Adrenal gland (tissue), 12 donors: ENCODE data around the gene HSD17B2. TPM values are rescaled to one million over a fixed set of nuclear protein-coding genes. Genes with fewer than 3 reads are reported as not detected.

Experiments used
- DNase-seq, 7 donors: peaks; one replicate each; pipeline ENCODE4 v3.0.0-alpha.2; 2019 to 2020
- H3K27ac ChIP-seq, 5 donors: fragments of 200-600 bp; sonication (generic) in 4 of 5; 1 replicate in 3 of 5; 2 replicates in 2 of 5; pipeline versions ENCODE4 v1.5.1 to v1.8.0; 2016 to 2020; ENCODE audit warnings: mild to moderate bottlenecking in 1 of 5
- H3K27me3 ChIP-seq: fragments of 200-600 bp; 2 replicates; pipeline ENCODE4 v1.8.0; 2021
- H3K36me3 ChIP-seq, 2 donors: fragments of 200-600 bp; replicated peaks in 1 of 2; 1 replicate in 1 of 2; 2 replicates in 1 of 2; pipeline versions ENCODE4 v1.5.1 to v1.8.0; 2018 to 2022
- H3K4me1 ChIP-seq, 2 donors: fragments of 200-600 bp; replicated peaks in 1 of 2; 1 replicate in 1 of 2; 2 replicates in 1 of 2; pipeline versions ENCODE4 v1.5.1 to v1.8.0; 2018 to 2021
- H3K4me3 ChIP-seq, 4 donors: fragments of 200-600 bp; sonication (generic) in 3 of 4; one replicate each; pipeline ENCODE4 v1.5.1; 2016 to 2018
- H3K9me3 ChIP-seq, 3 donors: fragments of 200-600 bp; sonication (generic) in 1 of 3; replicated peaks in 1 of 3; 1 replicate in 2 of 3; 2 replicates in 1 of 3; pipeline versions ENCODE4 v1.5.1 to v1.8.0; 2016 to 2021
- CTCF ChIP-seq, 6 experiments: fragments of 450-650 bp in 4 of 6; fragments of 200-600 bp in 2 of 6; sonication (generic) in 1 of 6; IDR thresholded peaks; 1 replicate in 5 of 6; 2 replicates in 1 of 6; pipeline versions ENCODE4 v1.5.1 to v1.8.0; 2016 to 2021; ENCODE audit warnings: antibody characterized with exemption in 6 of 6, mild to moderate bottlenecking in 2 of 6, moderate library complexity in 1 of 6
- POLR2A ChIP-seq, 2 donors: fragments of 450-650 bp; IDR thresholded peaks; one replicate each; pipeline ENCODE4 v1.6.1; 2017; ENCODE audit warnings: antibody characterized with exemption in 2 of 2, mild to moderate bottlenecking in 2 of 2, moderate library complexity in 1 of 2
- WGBS, 4 donors: extraction: QIAGEN DNeasy Blood & Tissue Kit in 2 of 4; methylation state at CpG; one replicate each; pipeline versions ENCODE4 v1.1.5 to v1.1.7; 2013 to 2017; 5-methylcytosine and 5-hydroxymethylcytosine counted together
- intact Hi-C, 2 donors: fragments of 100-400 bp; cut with DNase I; formaldehyde crosslinking; loops; one replicate each; pipeline versions ENCODE4 v1.14.1 to v1.15.0; 2022 to 2023
- polyA plus RNA-seq, 3 donors: library from polyadenylated mRNA; stranded (reverse); fragments of 200-250 nt in 2 of 3; fragments of 350-450 nt in 1 of 3; fragmentation: Illumina TruSeq in 1 of 3; extraction: RNeasy Lipid Tissue Mini Kit (QIAGEN cat#74804) in 1 of 3; gene quantifications; one replicate each; pipeline ENCODE4 v1.2.3, GENCODE V29; 2013 to 2014
- total RNA-seq, 9 donors: library from RNA; depleted of rRNA in 4 of 9; stranded (reverse); fragments of >200 nt in 4 of 9; fragments of 120-200 nt in 1 of 9; fragmentation: NEBNext Ultra II Directional in 1 of 9; extraction: Animal tissue kit (Norgen Biotek cat#: 25700) in 1 of 9; gene quantifications; one replicate each; pipeline versions ENCODE4 v1.1.0 to v1.2.4, GENCODE V29; 2013 to 2023
- donor health status: healthy with polysubstance abuse.
- donor health status: Bipolar disorder and iron deficiency.
- donor health status: DM: yes; HTN: yes; CAD: no.
- donor health status: DM: no; HTN: no; CAD: no.
- donor health status: DM: no; HTN: no; CAD: no.
- donor health status: DM: yes; HTN: yes; CAD: no.

Gene HSD17B2
- total and polyA plus RNA-seq, 12 donors: 0.10 to 0.16 TPM; not detected in 10

GRCh38 chr16:82044585-82044911 lies 9.5 kb downstream of the HSD17B2 start:
- TF ChIP-seq POLR2A (IDR thresholded peaks at IDR 0.05) (no peak), CTCF (IDR thresholded peaks at IDR 0.05) (no peak)

DNA sequence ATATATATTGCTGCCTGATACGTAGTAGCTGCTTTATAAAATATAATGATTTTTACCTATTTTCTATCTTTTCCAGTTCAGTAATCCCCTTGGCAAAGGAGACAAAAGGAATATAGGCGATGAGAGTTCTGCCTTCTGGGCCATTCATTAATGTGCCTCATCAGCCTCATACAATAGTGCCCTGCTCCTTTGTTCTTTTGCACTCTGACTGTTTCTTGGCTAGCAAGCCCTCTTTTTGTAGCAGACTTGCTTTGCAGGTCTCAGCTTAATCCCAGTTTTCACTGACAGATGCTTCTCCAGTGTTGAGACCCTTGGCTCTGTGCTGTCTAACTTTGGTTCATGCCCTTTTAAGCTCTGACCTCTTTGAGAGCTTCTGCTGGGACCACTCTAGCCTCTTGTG lies 10.4 kb downstream of the HSD17B2 start:
- Histone ChIP-seq H3K27me3 (no peaks in the 10 kb centered on the region), H3K36me3 (no peaks in the 10 kb centered on the region), H3K27ac (no peak overlapping the region), H3K4me1 (no peaks in the 10 kb centered on the region), H3K4me3 (no peak overlapping the region), H3K9me3 (no peaks in the 10 kb centered on the region)
- WGBS, 4 donors: 33 to 82% (median 45%) methylated on average over 2 of the region's 2 CpGs
- DNase-seq: no peak
- intact Hi-C loops: no loop called here
- TF ChIP-seq CTCF (IDR thresholded peaks at IDR 0.05) (no peak), POLR2A (IDR thresholded peaks at IDR 0.05) (no peak)

More at GRCh38 chr16:82044585-82044911, 9.5 kb downstream of the HSD17B2 start:
- H3K4me1 ChIP-seq: no peaks in the 10 kb centered on the region
- intact Hi-C loops: no loop called here
- H3K36me3 ChIP-seq: no peaks in the 10 kb centered on the region
- DNase-seq: no peak
- H3K4me3 ChIP-seq: no peak overlapping the region
- no peaks in the 10 kb centered on the region for H3K27me3 ChIP-seq
- H3K27ac ChIP-seq: peak overlapping the region in 1 of 5 donors; percentile 8
- no peaks in the 10 kb centered on the region for H3K9me3 ChIP-seq
- WGBS, 4 donors: 81 to 93% (median 84%) methylated on average over 3 of the region's 3 CpGs

DNA sequence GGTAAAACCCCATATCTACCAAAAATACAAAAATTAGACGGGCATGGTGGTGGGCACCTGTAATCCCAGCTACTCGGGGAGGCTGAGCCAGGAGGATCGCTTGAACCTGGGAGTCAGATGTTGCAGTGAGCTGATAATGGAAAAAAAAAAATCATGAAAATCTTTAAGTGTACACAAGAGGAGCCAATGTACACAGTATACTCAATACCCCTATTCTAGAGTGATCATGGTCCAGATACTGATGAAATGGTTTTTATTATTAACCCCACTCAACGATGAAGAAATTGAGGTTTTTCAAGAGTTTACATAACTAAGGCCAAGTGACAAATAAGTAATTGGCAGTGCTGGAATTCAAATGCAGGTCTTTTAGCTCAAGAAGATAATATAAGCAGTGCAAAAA lies 11.5 kb downstream of the HSD17B2 start:
- DNase-seq: no peak
- no peak overlapping the region for H3K4me3 ChIP-seq
- no peaks in the 10 kb centered on the region for H3K4me1 ChIP-seq
- no peaks in the 10 kb centered on the region for H3K36me3 ChIP-seq
- no peak overlapping the region for H3K27ac ChIP-seq
- intact Hi-C loops: no loop called here
- H3K9me3 ChIP-seq: no peaks in the 10 kb centered on the region
- no peaks in the 10 kb centered on the region for H3K27me3 ChIP-seq
- 81 to 85% (median 84%) methylated on average over 4 of the region's 4 CpGs for WGBS, 4 donors
- TF ChIP-seq CTCF (IDR thresholded peaks at IDR 0.05) (no peak), POLR2A (IDR thresholded peaks at IDR 0.05) (no peak)

DNA sequence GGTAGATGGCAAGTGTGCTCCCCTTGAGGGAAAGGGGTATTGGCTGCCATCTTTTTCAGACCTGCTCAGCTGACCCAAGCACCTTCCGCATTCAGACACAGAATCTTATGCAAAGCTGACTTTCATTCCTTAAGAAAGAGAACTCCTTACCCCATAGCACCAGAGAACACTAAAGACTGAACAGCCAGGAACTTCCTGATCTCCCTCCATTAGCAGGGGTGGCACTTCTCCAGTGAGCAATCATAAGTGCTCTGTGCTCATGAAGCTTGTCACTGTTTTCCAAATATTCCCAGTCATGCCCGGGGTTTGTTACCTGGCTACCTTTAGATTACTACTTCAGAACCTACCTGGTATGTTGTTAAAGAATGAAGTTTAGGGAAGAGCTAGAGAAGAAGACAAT lies 11.9 kb downstream of the HSD17B2 start:
- 93 to 100% (median 97%) methylated on average over 2 of the region's 2 CpGs for WGBS, 4 donors
- H3K4me3 ChIP-seq: no peak overlapping the region
- no peaks in the 10 kb centered on the region for H3K4me1 ChIP-seq
- H3K9me3 ChIP-seq: no peaks in the 10 kb centered on the region
- TF ChIP-seq CTCF (IDR thresholded peaks at IDR 0.05): no peak
- H3K36me3 ChIP-seq: no peaks in the 10 kb centered on the region
- H3K27me3 ChIP-seq: no peaks in the 10 kb centered on the region
- no peak overlapping the region for H3K27ac ChIP-seq
- DNase-seq: no peak
- intact Hi-C loops: no loop called here
